ENCODE measurements around the gene PFDN1.

GRCh38 chr5:140258873-140259272 is 44.0 kb downstream of the PFDN1 start:
- TF ChIP-seq CTCF (IDR thresholded peaks at IDR 0.05; ENCODE audit: poor library complexity) (no peak), EZH2 (IDR thresholded peaks at IDR 0.05; ENCODE audit: borderline replicate concordance) (no peak)

Measured in hepatocyte (in vitro differentiated cells).